ENCODE data around the gene PAWR. TPM values are rescaled to one million over a fixed set of nuclear protein-coding genes. Genes with fewer than 3 reads are reported as not detected.
"Not testable (repeated sequence)": the region's sequence is repeated elsewhere in the genome, so short reads cannot be mapped to it uniquely, and the experiment has no call there.

PAWR gene
- total RNA-seq, 4 donors from 2014 or later = 44.3 to 67.3 (median 48.5) TPM

DNA sequence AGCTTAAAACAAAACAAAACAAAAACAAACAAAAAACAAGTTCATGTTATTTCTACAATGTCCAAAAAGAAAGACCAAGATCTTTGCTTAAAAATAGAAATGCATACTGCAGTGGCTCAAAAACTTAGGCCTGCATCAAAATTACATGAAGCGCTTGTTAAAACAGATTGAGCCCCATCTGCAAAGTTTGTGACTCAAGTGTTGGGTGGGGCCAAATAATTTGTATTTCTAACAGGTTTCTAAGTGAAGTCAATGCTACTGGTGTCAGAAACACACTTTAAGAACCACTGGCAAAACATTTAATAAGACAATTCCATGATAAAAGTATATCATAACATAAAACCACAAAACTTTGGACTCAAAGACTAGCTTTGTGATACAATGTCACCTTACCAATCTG, 105.6 kb downstream of the PAWR start:
- no peaks in the 10 kb centered on the region for H3K4me1 ChIP-seq
- no peak overlapping the region for H3K27ac ChIP-seq
- DNase-seq = no peak
- 89 to 96% methylated on average over 1 of the region's 1 CpG for WGBS, 2 donors
- peaks cover 0 to under 1% (median 0%) of the 10 kb centered on the region in 3 donors for H3K36me3 ChIP-seq
- no peaks in the 10 kb centered on the region for H3K9me3 ChIP-seq
- TF ChIP-seq, protein P1, sequence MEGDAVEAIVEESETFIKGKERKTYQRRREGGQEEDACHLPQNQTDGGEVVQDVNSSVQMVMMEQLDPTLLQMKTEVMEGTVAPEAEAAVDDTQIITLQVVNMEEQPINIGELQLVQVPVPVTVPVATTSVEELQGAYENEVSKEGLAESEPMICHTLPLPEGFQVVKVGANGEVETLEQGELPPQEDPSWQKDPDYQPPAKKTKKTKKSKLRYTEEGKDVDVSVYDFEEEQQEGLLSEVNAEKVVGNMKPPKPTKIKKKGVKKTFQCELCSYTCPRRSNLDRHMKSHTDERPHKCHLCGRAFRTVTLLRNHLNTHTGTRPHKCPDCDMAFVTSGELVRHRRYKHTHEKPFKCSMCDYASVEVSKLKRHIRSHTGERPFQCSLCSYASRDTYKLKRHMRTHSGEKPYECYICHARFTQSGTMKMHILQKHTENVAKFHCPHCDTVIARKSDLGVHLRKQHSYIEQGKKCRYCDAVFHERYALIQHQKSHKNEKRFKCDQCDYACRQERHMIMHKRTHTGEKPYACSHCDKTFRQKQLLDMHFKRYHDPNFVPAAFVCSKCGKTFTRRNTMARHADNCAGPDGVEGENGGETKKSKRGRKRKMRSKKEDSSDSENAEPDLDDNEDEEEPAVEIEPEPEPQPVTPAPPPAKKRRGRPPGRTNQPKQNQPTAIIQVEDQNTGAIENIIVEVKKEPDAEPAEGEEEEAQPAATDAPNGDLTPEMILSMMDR (IDR thresholded peaks at IDR 0.05) = no peak
- no peak for TF ChIP-seq POLR2A (IDR thresholded peaks at IDR 0.05)
- H3K4me3 ChIP-seq = no peak overlapping the region
- no peaks in the 10 kb centered on the region for H3K27me3 ChIP-seq
- intact Hi-C loops (cut with DNase I) = no loop called here

DNA sequence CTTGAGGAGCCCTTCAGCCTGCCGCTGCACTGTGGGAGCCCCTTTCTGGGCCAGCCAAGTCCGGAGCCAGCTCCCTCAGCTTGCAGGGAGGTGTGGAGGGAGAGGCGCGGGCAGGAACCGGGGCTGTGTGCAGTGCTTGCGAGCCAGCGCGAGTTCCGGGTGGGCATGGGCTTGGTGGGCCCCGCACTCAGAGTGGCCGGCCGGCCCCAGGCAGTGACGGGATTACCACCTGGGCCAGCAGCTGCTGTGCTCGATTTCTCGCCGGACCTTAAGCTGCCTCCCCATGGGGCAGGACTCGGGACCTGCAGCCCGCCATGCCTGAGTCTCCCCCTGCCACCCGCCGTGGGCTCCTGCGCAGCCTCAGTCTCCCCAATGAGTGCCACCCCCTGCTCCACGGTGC, 116.9 kb downstream of the PAWR start:
- no peaks in the 10 kb centered on the region for H3K4me1 ChIP-seq
- peaks cover 0 to 52% (median 6%) of the 10 kb centered on the region in 3 donors for H3K36me3 ChIP-seq
- no peak overlapping the region for H3K4me3 ChIP-seq
- no peak for DNase-seq
- no peak for TF ChIP-seq POLR2A (IDR thresholded peaks at IDR 0.05)
- TF ChIP-seq, protein P1 (IDR thresholded peaks at IDR 0.05) = no peak
- intact Hi-C loops (cut with DNase I) = no loop called here
- H3K27me3 ChIP-seq = no peaks in the 10 kb centered on the region
- no peak overlapping the region for H3K27ac ChIP-seq
- WGBS, 2 donors = no CpG with 5 or more reads among the region's 22 CpGs
- peaks cover 0 to 29% (median 11%) of the 10 kb centered on the region in 3 donors for H3K9me3 ChIP-seq

DNA sequence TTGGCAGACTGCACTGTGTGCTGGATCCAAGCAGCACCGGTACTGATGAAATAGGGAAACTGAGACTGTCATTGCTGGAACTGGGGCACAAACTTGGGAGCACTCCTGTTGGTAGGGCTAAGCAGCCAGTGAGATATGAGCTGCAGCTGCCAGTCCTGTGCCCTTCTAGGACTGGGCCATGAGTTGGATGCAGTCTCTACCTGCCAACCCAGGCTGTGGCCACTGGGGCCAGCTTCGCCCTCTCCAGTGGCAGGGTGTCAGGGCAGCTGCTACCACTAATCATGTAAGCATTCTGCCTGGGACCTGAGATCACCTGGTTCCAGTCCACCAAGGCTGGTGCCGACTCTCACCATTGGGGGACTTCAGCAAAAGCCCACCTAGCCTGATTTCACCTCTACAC, 121.1 kb downstream of the PAWR start:
- TF ChIP-seq POLR2A (IDR thresholded peaks at IDR 0.05) = no peak
- TF ChIP-seq, protein P1 (IDR thresholded peaks at IDR 0.05) = no peak
- H3K4me3 ChIP-seq = no peak overlapping the region
- intact Hi-C loops (cut with DNase I) = no loop called here
- H3K9me3 ChIP-seq = peaks cover 0 to 29% (median 11%) of the 10 kb centered on the region in 3 donors
- 78 to 88% methylated on average over 2 of the region's 3 CpGs for WGBS, 2 donors
- H3K27me3 ChIP-seq = no peaks in the 10 kb centered on the region
- peaks cover 0 to 20% (median 10%) of the 10 kb centered on the region in 3 donors for H3K4me1 ChIP-seq
- no peak for DNase-seq
- H3K27ac ChIP-seq = no peak overlapping the region
- peaks cover 0 to 55% (median 4%) of the 10 kb centered on the region in 3 donors for H3K36me3 ChIP-seq

DNA sequence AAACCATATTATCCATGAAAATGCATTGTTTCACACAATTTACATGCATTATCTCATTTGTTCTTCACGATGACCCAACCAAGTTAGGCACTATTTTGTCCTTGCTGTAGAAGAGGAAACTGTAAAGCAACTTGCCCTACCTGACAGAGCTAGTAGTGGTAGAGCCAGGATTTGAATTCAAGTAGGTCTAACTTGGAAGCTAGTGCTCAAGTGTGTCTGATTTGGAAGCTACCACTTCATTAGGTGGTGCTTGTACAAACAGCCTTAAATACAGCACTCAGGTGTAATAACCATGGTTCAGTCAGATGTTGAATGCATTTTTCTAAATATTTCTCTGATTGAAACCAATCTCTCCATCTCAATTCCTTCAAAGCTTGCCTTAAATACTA, 123.6 kb downstream of the PAWR start:
- intact Hi-C loops (cut with DNase I) = no loop called here
- Histone ChIP-seq H3K27ac (peak overlapping the region in 2 of 4 donors; percentile 10 to 46), H3K4me3 (no peak overlapping the region), H3K4me1 (peaks cover 0 to 37% (median 10%) of the 10 kb centered on the region in 3 donors), H3K27me3 (no peaks in the 10 kb centered on the region), H3K36me3 (peaks cover 0 to 43% (median 0%) of the 10 kb centered on the region in 3 donors), H3K9me3 (peaks cover 0 to 12% (median 3%) of the 10 kb centered on the region in 3 donors)
- WGBS, 2 donors = 83 to 85% methylated on average over 1 of the region's 1 CpG
- TF ChIP-seq POLR2A (IDR thresholded peaks at IDR 0.05) = no peak
- TF ChIP-seq, protein P1 (IDR thresholded peaks at IDR 0.05) = no peak
- DNase-seq = no peak

DNA sequence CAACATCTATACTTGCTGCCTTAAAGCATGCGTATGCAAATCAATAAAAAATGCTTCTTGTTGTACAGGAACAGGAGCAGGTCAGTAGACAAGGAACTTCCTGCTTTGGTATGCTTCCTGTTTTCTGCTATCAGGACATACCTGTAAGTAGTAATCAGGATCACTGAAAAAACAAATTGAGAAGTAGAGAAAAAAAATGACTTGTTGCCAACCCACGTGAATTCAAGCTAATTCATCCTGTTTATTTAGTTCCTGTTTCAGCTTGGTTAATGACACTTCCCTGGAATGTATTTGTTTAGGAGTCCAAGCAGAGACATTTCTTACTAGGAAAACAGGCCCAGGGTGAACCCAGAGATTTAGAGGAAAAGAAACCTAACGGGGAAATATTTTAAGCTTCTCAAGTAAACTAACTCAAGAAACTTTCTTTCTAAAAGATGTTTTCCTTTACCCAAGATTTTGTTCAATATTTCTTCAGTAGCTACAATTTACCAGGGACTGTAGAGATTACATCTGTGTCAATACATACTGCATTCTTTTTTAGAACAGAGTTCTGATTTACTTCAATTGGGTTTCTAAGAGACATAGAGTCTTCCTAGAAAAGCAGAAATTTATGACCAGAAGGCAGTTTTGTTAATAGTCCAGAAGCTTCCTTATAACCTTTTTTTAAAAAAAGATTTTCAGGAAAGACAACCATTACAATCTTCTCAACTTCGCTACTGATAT, 124.2 kb downstream of the PAWR start:
- H3K4me3 ChIP-seq = no peak overlapping the region
- 45 to 52% methylated on average over 4 of the region's 4 CpGs for WGBS, 2 donors
- peaks cover 0 to 45% (median 0%) of the 10 kb centered on the region in 3 donors for H3K36me3 ChIP-seq
- intact Hi-C loops (cut with DNase I) = no loop called here
- H3K9me3 ChIP-seq = peaks cover 0 to 12% (median 5%) of the 10 kb centered on the region in 3 donors
- no peak for TF ChIP-seq POLR2A (IDR thresholded peaks at IDR 0.05)
- TF ChIP-seq, protein P1 (IDR thresholded peaks at IDR 0.05) = no peak
- no peaks in the 10 kb centered on the region for H3K27me3 ChIP-seq
- no peak for DNase-seq
- peaks cover 0 to 37% (median 10%) of the 10 kb centered on the region in 3 donors for H3K4me1 ChIP-seq
- peak overlapping the region in 3 of 4 donors; percentile 0 to 46 (median 36) for H3K27ac ChIP-seq

DNA sequence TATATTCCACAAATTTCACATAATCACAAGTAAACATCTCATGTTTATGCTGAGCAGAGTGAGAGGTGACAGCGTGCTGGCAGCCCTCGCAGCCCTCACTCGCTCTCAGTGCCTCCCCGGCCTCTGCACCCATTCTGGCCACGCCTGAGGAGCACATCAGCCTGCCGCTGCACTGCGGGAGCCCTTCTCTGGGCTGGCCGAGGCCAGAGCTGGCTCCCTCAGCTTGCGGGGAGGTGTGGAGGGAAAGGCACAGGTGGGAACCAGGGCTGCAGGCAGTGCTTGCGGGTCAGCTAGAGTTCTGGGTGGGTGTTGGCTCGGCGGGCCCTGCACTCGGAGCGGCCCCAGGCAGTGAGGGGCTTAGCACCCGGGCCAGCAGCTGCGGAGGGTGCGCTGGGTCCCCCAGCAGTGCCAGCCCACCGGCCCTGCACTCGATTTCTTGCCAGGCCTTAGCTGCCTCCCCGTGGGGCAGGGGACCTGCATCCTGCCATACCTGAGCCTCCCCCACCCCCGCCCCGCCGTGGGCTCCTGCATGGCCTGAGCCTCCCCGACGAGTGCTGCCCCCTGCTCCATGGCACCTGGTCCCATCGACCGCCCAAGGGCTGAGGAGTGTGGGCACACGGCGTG, 125.9 kb downstream of the PAWR start:
- H3K27ac ChIP-seq; H3K4me3 ChIP-seq; DNase-seq; intact Hi-C loops (cut with DNase I); H3K27me3 ChIP-seq: not testable (repeated sequence)
- peaks cover 0 to 16% (median 8%) of the 10 kb centered on the region in 3 donors for H3K9me3 ChIP-seq
- H3K4me1 ChIP-seq = peaks cover 5 to 48% (median 13%) of the 10 kb centered on the region in 3 donors
- WGBS, 2 donors = 97% methylated on average over 4 of the region's 29 CpGs; no CpG with 5 or more reads in 1 of the 2 donors
- H3K36me3 ChIP-seq = peaks cover 0 to 40% (median 0%) of the 10 kb centered on the region in 3 donors
